GM10847 (cell line): ENCODE measurements around the gene MADCAM1.

Source experiments
- POLR2A ChIP-seq: IDR thresholded peaks from 2 replicates; pipeline ENCODE4 v1.6.1; 2011; ENCODE audit not compliant: insufficient read length; ENCODE audit errors: extremely low read depth

Gene MADCAM1

GRCh38 chr19:496112-496665 is at the start of gene MADCAM1:
Gene MADCAM1, plus strand, starts transcription at chr19:496486. Its CDS starts 14 bp downstream, at chr19:496500.
- TF ChIP-seq POLR2A, result no peak

DNA sequence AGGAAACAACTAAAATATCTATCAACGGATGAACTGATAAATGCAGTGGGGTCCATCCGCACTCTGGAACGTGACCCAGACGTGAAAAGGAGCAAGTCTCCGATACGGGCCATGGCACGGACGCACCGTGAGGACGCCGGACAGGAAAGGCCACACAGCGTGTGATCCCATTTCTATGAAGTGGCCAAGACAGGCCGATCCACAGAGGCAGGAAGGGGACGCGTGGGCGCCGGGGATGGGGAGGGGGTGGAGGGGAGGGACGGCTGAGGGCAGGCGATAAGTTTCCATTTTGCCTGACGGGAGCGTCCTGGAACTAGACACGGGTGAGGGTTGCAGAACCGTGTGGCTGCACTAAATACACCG is 49.2 kb upstream of the MADCAM1 start:
- no peak for TF ChIP-seq POLR2A

GRCh38 chr19:447816-448560 is 48.3 kb upstream of the MADCAM1 start:
- no peak for TF ChIP-seq POLR2A

DNA sequence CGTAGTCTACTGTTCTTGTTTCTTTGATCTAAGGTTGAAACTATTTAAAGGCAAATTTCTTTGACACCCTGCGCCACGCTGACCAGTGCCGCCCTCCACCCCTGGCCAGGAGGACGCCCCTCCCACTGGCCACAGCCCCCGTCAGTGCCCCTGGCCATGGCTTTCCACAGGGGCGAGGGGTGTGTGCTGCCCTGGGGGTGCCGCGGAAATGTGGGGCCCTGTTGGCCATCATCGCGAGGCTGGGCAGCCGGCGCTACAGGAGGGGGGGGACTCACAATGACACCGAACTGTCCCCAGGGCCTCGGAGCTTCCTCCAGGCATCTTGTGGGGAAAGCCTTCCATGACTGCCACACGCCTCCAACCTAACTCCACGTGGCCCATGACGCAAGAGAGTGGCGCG is 46.4 kb upstream of the MADCAM1 start:
- TF ChIP-seq POLR2A, result no peak

- TF ChIP-seq POLR2A, result no peak
Observed at GRCh38 chr19:452829-453228, 43.5 kb upstream of the MADCAM1 start.

DNA sequence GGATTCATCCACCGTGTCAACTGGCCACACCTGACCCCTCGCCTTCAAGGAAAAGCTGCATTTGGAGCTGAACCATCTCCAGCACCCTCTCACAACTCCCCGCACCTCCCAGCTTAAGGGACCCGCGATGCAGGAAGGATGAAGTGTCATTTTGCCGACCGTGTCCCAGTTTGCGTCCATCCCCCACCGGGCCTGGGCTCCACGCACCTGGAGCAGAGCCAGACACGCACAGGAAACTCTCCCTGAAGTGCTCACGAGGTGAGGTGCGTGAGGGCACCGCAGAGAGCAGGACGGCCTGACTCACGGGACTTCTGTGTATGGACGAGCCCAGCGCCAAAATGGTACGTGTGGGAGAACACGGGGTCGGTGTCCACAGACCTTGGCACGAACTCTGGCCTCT is 42.7 kb upstream of the MADCAM1 start:
- TF ChIP-seq POLR2A, result no peak

DNA sequence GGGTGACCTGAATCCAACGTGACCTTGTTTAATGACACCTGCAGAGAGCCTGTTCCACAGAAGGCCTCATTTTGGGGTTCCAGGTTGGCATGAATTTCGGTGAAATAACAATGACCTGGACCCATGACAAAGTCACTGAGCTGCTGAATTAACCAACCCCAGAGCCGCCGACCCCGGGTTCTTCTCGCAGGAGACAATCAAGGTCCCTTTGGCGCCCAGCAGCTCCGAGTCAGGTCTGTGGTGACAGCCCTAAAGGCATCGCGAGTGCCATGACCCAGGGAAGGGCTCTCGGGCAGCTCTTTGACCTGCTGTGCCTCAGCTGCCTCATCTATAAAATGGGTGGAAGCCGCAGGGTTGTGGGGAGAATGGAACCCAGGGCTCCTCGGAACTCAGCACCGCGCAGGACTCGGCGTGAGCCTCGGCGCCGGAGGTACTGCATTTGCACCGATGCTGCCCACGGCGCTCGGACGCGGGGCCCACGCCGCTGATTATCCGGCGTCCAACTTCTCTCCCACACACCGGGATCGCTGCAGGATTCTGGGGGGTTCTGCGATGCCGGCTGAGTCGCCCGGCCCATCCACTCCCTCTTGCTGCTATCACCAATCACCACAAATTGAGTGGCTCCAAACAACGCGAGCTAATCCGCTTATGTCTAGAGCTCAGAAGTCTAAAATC is 41.1 kb upstream of the MADCAM1 start:
- no peak for TF ChIP-seq POLR2A

DNA sequence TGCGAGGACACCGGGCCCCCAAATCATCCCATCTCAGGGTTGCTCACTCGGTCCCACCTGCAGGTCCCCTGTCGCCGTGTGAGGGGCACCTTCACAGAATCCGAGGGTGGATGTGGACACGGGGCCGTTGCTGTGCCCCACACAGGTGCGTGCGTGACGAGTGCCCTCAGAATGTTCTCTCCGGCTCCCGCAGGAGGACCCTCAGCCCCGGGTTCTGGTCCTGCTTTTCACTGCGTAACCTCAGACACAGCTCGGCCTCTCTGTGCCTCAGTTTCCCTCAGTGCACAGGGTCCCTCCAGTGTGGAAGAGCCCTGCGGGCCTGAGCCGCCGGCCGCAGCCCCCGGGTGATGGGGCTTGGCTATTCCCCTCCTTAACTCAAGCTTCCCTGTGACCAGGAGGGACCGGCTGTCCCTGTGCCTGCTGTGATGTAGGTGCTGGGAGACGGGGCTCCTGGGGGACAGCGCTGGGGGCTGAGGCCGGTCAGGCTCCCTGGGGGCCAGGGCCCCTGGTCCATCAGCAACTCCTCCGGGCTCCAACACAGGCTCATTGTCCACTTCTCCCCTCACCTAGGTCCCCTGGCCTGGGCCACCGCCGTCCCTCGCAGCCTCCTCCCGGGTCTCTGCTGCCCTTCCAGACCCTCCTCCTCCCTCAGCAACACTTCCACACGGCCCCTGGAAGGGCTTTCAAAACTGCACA is 40.3 kb upstream of the MADCAM1 start:
- no peak for TF ChIP-seq POLR2A

- no peak for TF ChIP-seq POLR2A
Observed at GRCh38 chr19:456547-457110, 39.7 kb upstream of the MADCAM1 start.

DNA sequence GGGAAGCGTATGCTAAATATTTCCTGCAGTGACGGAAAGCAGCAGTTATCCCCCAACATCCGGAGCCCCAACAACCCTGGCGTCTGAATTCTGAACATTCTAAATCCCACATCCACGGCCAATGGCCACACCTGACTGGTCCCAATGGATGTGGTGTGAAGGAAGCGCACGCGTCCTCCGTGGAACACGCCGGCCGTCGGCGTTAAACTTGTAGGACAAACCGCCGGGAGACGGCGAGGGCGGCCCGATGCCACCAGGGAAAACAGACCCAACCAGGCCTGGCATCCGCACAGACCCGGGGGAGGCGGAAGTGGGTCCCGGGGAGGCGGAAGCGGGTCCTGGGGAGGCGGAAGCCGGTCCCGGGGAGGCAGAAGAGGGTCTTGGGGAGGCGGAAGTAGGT is 38.6 kb upstream of the MADCAM1 start:
- no peak for TF ChIP-seq POLR2A

GRCh38 chr19:458091-459042 is 37.9 kb upstream of the MADCAM1 start:
- no peak for TF ChIP-seq POLR2A

DNA sequence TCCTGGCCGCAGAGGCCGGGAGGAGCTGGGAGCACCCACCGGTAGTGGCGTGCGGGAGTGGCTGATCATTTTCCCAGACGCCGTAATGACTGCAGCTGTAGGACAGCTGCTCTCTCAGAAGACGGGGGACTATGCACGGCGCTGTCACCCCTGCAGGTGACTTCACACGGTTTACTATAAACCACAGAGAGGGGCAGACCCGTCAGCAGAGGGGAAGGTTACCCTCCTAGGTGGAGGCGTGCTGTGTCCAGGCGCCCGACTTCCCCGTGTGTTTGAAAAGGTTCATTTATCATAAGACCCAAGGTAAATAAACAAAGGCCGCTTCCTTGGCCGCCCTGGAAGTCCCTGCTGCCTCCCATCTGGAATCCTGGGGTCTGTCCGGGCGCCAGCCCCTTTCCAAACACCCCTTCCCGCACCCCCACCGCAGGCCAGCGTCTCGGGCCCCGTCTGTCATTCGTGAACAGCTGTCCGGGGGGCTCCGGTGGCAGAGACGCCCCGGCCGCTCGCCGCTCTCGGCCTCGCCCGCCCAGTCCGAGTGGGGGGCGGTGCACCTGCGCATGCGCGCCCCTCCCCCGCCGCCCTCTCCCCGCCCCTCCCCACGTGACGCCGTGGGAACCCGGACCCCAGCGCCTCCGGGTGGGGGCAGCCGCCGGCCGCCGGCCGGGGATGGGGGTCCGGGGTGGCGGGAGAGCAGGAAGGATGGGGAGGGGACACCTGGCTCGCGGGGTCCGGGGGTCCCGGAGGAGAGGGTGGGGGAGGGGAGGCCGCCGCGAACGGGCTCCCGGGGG is 36.4 kb upstream of the MADCAM1 start:
- no peak for TF ChIP-seq POLR2A

DNA sequence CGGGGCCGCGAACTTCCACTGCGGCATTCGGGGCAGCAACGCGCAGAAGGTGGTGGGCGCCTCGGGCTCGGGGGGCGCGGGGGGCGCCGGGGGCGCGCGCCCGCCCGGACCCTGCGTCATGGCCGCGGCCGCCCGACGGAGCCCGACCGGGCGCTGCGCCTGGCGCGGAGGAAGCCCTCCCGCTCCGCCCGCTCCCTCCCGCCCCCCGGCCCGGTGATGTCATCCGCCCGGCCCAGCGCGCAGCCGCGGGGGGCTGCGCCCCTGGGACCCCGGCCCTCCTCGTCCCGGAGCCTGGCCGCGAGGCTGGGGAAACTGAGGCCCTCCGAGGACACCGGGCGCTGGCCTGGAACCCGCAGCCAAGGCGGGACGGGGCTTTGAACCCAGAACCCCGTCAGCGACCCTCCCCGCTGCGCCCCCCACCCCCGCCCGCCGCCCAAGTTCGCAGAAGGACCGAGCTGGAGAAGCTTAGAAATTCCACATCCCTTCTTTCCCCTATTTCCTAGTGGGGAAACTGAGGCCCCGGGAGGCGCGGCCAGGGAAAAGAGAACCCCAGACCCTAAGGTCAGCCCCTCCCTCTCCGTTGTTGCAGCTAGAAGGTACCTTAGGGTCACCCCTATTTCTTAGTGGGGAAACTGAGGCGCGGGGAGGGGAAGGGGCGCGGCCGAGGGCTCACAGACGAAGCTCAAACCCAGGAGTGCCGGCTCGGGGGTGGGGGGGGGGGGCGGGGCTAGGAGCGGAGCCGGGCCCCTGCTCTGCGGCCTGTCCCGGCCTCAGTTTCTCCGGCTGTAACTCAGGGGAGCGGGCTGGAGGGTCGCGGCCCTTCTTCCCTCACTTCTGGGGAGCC is 35.2 kb upstream of the MADCAM1 start, which contains the start of gene SHC2:
Gene SHC2, minus strand, starts transcription at position 157 of the 844 bp plus-strand sequence. Its CDS starts 37 bp downstream, at position 120.
- no peak for TF ChIP-seq POLR2A
